Measurements from ENCODE around the gene SLC25A18. TPM values are rescaled to one million over a fixed set of nuclear protein-coding genes. Genes with fewer than 3 reads are reported as not detected.
"Not testable (repeated sequence)": the region's sequence is repeated elsewhere in the genome, so short reads cannot be mapped to it uniquely, and the experiment has no call there.

Gene SLC25A18
- total RNA-seq, 1 experiment from 2014 or later, result 0.28 TPM

GRCh38 chr22:17634696-17635095 is 71.4 kb downstream of the SLC25A18 start:
- CTCF ChIA-PET, result no interaction called here
- no peak for DNase-seq
- no TSS peak for BruUV-seq (replicated peaks)
- Mint-ChIP-seq H3K4me3 (ENCODE audit: low read depth, unreplicated experiment) (no peak overlapping the region), H3K27ac (ENCODE audit: unreplicated experiment) (no peak overlapping the region), H3K36me3 (ENCODE audit: insufficient read depth, unreplicated experiment) (peaks cover 21% of the 10 kb centered on the region), H3K9me3 (ENCODE audit: low read depth, unreplicated experiment) (no peaks in the 10 kb centered on the region), H3K4me1 (ENCODE audit: low read depth, unreplicated experiment) (peaks cover 28% of the 10 kb centered on the region), H3K27me3 (ENCODE audit: unreplicated experiment) (no peaks in the 10 kb centered on the region)
- TF ChIP-seq CTCF (IDR thresholded peaks at IDR 0.05; ENCODE audit: unreplicated experiment), result no peak
- intact Hi-C loops (cut with micrococcal nuclease; ENCODE audit: unreplicated experiment), result no loop called here

DNA sequence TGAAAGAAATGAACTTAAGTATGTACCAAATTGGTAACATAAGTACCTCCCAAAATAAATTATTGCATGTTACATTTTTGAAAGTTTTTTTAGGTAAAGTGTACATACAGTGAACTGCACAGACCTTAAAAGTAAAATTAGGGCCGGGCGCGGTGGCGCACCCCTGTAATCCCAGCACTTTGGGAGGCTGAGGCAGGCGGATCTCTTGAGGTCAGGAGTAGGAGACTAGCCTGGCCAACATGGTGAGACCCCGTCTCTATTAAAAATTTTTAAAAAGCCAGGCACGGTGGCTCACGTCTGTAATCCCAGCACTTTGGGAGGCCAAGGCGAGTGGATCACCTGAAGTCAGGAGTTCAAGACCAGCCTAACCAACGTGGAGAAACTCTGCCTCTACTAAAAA is 73.6 kb downstream of the SLC25A18 start:
- peaks cover 29% of the 10 kb centered on the region for H3K36me3 Mint-ChIP-seq (ENCODE audit: insufficient read depth, unreplicated experiment)
- CTCF ChIA-PET; H3K27me3 Mint-ChIP-seq (ENCODE audit: unreplicated experiment); intact Hi-C loops (cut with micrococcal nuclease; ENCODE audit: unreplicated experiment); H3K9me3 Mint-ChIP-seq (ENCODE audit: low read depth, unreplicated experiment); H3K27ac Mint-ChIP-seq (ENCODE audit: unreplicated experiment); DNase-seq; BruUV-seq (replicated peaks); H3K4me3 Mint-ChIP-seq (ENCODE audit: low read depth, unreplicated experiment): not testable (repeated sequence)
- H3K4me1 Mint-ChIP-seq (ENCODE audit: low read depth, unreplicated experiment), result peaks cover 28% of the 10 kb centered on the region

- TF ChIP-seq CTCF (IDR thresholded peaks at IDR 0.05; ENCODE audit: unreplicated experiment), result no peak
- Mint-ChIP-seq H3K9me3 (ENCODE audit: low read depth, unreplicated experiment) (no peaks in the 10 kb centered on the region), H3K27me3 (ENCODE audit: unreplicated experiment) (no peaks in the 10 kb centered on the region), H3K27ac (ENCODE audit: unreplicated experiment) (peak overlapping the region; percentile 87), H3K4me1 (ENCODE audit: low read depth, unreplicated experiment) (peaks cover 28% of the 10 kb centered on the region), H3K4me3 (ENCODE audit: low read depth, unreplicated experiment) (peak overlapping the region; percentile 88), H3K36me3 (ENCODE audit: insufficient read depth, unreplicated experiment) (peaks cover 32% of the 10 kb centered on the region)
- CTCF ChIA-PET, result no interaction called here
- intact Hi-C loops (cut with micrococcal nuclease; ENCODE audit: unreplicated experiment), result no loop called here
- no peak for DNase-seq
- no TSS peak for BruUV-seq (replicated peaks)
Measured at GRCh38 chr22:17637490-17638181, 74.3 kb downstream of the SLC25A18 start.

GRCh38 chr22:17638182-17638431 is 74.8 kb downstream of the SLC25A18 start:
- intact Hi-C loops (cut with micrococcal nuclease; ENCODE audit: unreplicated experiment), result no loop called here

More at GRCh38 chr22:17638182-17638431, 74.8 kb downstream of the SLC25A18 start:
- H3K27ac Mint-ChIP-seq (ENCODE audit: unreplicated experiment), result peak overlapping the region; percentile 87
- H3K4me1 Mint-ChIP-seq (ENCODE audit: low read depth, unreplicated experiment), result peaks cover 24% of the 10 kb centered on the region
- peaks cover 32% of the 10 kb centered on the region for H3K36me3 Mint-ChIP-seq (ENCODE audit: insufficient read depth, unreplicated experiment)
- no peaks in the 10 kb centered on the region for H3K27me3 Mint-ChIP-seq (ENCODE audit: unreplicated experiment)
- peak overlapping the region; percentile 88 for H3K4me3 Mint-ChIP-seq (ENCODE audit: low read depth, unreplicated experiment)
- no peaks in the 10 kb centered on the region for H3K9me3 Mint-ChIP-seq (ENCODE audit: low read depth, unreplicated experiment)
- CTCF ChIA-PET, result interaction anchor here (2.2 kb wide), 1 partner anchor 80 kb away, joined by 7 read pairs; no protein-coding TSS in a partner anchor
- no peak for DNase-seq
- no peak for TF ChIP-seq CTCF (IDR thresholded peaks at IDR 0.05; ENCODE audit: unreplicated experiment)
- BruUV-seq (replicated peaks), result no TSS peak

Measured in Calu3 (cell line).